Keratinocyte (primary cell): ENCODE results near the gene CHST15. TPM values are rescaled to one million over a fixed set of nuclear protein-coding genes. Genes with fewer than 3 reads are reported as not detected.

Source experiments
- DNase-seq: peaks from one replicate; pipeline ENCODE4 v3.0.0-alpha.2; 2011; ENCODE audit warnings: low read depth, missing footprints, low spot score
- FAIRE-seq: peaks from 2 replicates; lab custom pipeline; 2011; peaks lifted over from hg19 to GRCh38; lab: Jason Lieb, UNC
- H2AFZ ChIP-seq: 2 replicates; pipeline ENCODE4 v1.6.0; 2012; ENCODE audit warnings: low read length, control low read depth, inconsistent platforms; ENCODE audit not compliant: control insufficient read depth
- H3K27ac ChIP-seq: 2 replicates; pipeline ENCODE4 v1.5.1; 2011; ENCODE audit warnings: low read length; ENCODE audit not compliant: control insufficient read depth, insufficient read depth
- H3K27me3 ChIP-seq: 3 replicates; pipeline ENCODE4 v1.6.0; 2011; ENCODE audit warnings: low read length; ENCODE audit not compliant: control insufficient read depth, insufficient read depth; ENCODE audit errors: extremely low read depth
- H3K36me3 ChIP-seq, 2 experiments: 2 replicates in 1 of 2; 3 replicates in 1 of 2; pipeline ENCODE4 v1.5.1; 2011; ENCODE audit warnings: low read length in 2 of 2, mild to moderate bottlenecking in 1 of 2; ENCODE audit not compliant: control insufficient read depth in 2 of 2, insufficient read depth in 2 of 2; ENCODE audit errors: extremely low read depth in 1 of 2
- H3K4me1 ChIP-seq: 3 replicates; pipeline ENCODE4 v1.5.1; 2011; ENCODE audit warnings: low read length; ENCODE audit not compliant: control insufficient read depth, insufficient read depth; ENCODE audit errors: extremely low read depth
- H3K4me2 ChIP-seq: 3 replicates; pipeline ENCODE4 v1.6.0; 2011; ENCODE audit warnings: low read depth, low read length; ENCODE audit not compliant: control insufficient read depth, insufficient read depth; ENCODE audit errors: extremely low read depth
- H3K4me3 ChIP-seq, 3 experiments: fragments of 200-600 bp in 1 of 3; sonication (generic) in 1 of 3; 2 replicates in 2 of 3; 3 replicates in 1 of 3; pipeline ENCODE4 v1.5.1; 2011 to 2016; ENCODE audit warnings: low read length in 3 of 3, mild to moderate bottlenecking in 3 of 3, control low read depth in 2 of 3, inconsistent platforms in 1 of 3, low read depth in 1 of 3, mixed read lengths in 1 of 3, mixed run types in 1 of 3, moderate library complexity in 1 of 3; ENCODE audit not compliant: control insufficient read depth in 2 of 3, insufficient read depth in 2 of 3; ENCODE audit errors: extremely low read depth in 1 of 3
- H3K79me2 ChIP-seq: 2 replicates; pipeline ENCODE4 v1.6.0; 2012; ENCODE audit warnings: low read length; ENCODE audit not compliant: control insufficient read depth, insufficient read depth
- H3K9ac ChIP-seq: 3 replicates; pipeline ENCODE4 v1.6.0; 2011; ENCODE audit warnings: low read length; ENCODE audit not compliant: control insufficient read depth, insufficient read depth; ENCODE audit errors: extremely low read depth
- H3K9me1 ChIP-seq: 3 replicates; pipeline ENCODE4 v1.6.0; 2011; ENCODE audit warnings: low read length; ENCODE audit not compliant: control insufficient read depth, insufficient read depth; ENCODE audit errors: extremely low read depth
- H3K9me3 ChIP-seq: 2 replicates; pipeline ENCODE4 v1.5.1; 2012; ENCODE audit warnings: low read depth, low read length; ENCODE audit not compliant: control insufficient read depth
- H4K20me1 ChIP-seq: 3 replicates; pipeline ENCODE4 v1.6.0; 2011; ENCODE audit warnings: low read length; ENCODE audit not compliant: control insufficient read depth, insufficient read depth; ENCODE audit errors: extremely low read depth
- EZH2 ChIP-seq: IDR thresholded peaks from one replicate; pipeline ENCODE4 v1.6.1; 2012; ENCODE audit warnings: inconsistent platforms, mild to moderate bottlenecking, low read length, moderate library complexity
- dilution Hi-C: fragments of 300-500 bp; cut with MboI; formaldehyde crosslinking; loops from one replicate; pipeline ENCODE4 v1.7.0; 2020; ENCODE audit warnings: low sequenced_read_pairs; ENCODE audit not compliant: extremely low pct_ligation_motif_present
- polyA plus RNA-seq, 5 experiments: library from polyadenylated mRNA; depleted of rRNA in 3 of 5; stranded (reverse) in 3 of 5; stranded (forward) in 1 of 5; unstranded in 1 of 5; fragments of >200 nt; gene quantifications; 1 replicate in 1 of 5; 2 replicates in 3 of 5; 3 replicates in 1 of 5; pipeline versions ENCODE4 v1.2.1 to v1.2.3, GENCODE V29; 2011 to 2012; ENCODE audit warnings: missing spikeins in 2 of 5, low read depth in 1 of 5, low replicate concordance in 1 of 5
- TF ChIP-seq, protein P1 (sequence below), 3 experiments: IDR thresholded peaks in 1 of 3; conservative IDR thresholded peaks in 1 of 3; optimal IDR thresholded peaks in 1 of 3; 2 replicates in 2 of 3; 3 replicates in 1 of 3; pipeline versions ENCODE3 to v1.5.1; 2011; ENCODE audit warnings: low read length in 3 of 3, mild to moderate bottlenecking in 3 of 3, moderate library complexity in 2 of 3, control low read depth in 1 of 3, inconsistent platforms in 1 of 3; ENCODE audit not compliant: insufficient read depth in 2 of 3; ENCODE audit errors: extremely low read depth in 1 of 3

The CHST15 gene
- polyA plus RNA-seq, 1 donor (not counting 4 experiments of a cell fraction or from before 2014, with no cell fraction given): 24.5 TPM

GRCh38 chr10:124058346-124059003, 34.9 kb downstream of the CHST15 start:
- Histone ChIP-seq H3K36me3 (peaks cover 0 to 10% of the 10 kb centered on the region in 2 experiments), H3K4me2 (no peak overlapping the region), H3K4me3 (no peak overlapping the region), H3K9ac (no peak overlapping the region), H3K9me3 (no peaks in the 10 kb centered on the region), H3K79me2 (peaks cover 46% of the 10 kb centered on the region), H4K20me1 (peaks cover 4% of the 10 kb centered on the region), H3K27ac (no peak overlapping the region), H3K27me3 (no peaks in the 10 kb centered on the region), H3K9me1 (no peaks in the 10 kb centered on the region), H2AFZ (no peak overlapping the region), H3K4me1 (peaks cover 15% of the 10 kb centered on the region)
- FAIRE-seq (no peak), DNase-seq (no peak)
- TF ChIP-seq, protein P1, sequence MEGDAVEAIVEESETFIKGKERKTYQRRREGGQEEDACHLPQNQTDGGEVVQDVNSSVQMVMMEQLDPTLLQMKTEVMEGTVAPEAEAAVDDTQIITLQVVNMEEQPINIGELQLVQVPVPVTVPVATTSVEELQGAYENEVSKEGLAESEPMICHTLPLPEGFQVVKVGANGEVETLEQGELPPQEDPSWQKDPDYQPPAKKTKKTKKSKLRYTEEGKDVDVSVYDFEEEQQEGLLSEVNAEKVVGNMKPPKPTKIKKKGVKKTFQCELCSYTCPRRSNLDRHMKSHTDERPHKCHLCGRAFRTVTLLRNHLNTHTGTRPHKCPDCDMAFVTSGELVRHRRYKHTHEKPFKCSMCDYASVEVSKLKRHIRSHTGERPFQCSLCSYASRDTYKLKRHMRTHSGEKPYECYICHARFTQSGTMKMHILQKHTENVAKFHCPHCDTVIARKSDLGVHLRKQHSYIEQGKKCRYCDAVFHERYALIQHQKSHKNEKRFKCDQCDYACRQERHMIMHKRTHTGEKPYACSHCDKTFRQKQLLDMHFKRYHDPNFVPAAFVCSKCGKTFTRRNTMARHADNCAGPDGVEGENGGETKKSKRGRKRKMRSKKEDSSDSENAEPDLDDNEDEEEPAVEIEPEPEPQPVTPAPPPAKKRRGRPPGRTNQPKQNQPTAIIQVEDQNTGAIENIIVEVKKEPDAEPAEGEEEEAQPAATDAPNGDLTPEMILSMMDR (optimal IDR thresholded peaks at IDR 0.05 in 1 of 3, IDR thresholded peaks at IDR 0.05 in 1 of 3, conservative IDR thresholded peaks at IDR 0.05 in 1 of 3; ENCODE audit: extremely low read depth in 1 of 3, insufficient read depth in 2 of 3, low read length in 3 of 3): no peak
- TF ChIP-seq EZH2: no peak
- dilution Hi-C loops: no loop called here

DNA sequence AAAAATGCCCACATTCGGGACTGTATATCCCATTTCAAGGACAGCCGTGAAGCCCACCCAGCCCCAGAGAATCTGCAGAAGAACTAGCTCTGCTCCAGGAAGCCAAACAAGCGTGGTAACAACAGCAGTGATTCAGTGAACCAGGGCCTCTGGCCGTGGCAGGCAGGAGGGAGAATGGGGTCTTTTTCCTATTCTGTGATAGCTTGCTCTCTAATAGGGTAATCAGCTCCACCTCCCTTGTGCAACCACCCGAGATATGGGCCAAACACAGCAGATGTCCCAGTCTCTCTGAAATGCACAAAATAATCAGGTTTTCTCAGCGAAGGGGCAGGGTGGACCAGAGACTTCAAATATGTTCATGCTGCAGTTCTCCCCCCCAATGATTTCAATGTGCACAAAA, 35.8 kb downstream of the CHST15 start:
- H3K9me3 ChIP-seq: no peaks in the 10 kb centered on the region

More for the DNA sequence above, 35.8 kb downstream of the CHST15 start:
- Histone ChIP-seq H3K9me1 (no peaks in the 10 kb centered on the region), H3K27ac (no peak overlapping the region), H3K4me2 (no peak overlapping the region), H3K4me3 (no peak overlapping the region), H3K79me2 (peaks cover 51% of the 10 kb centered on the region), H3K9ac (no peak overlapping the region), H2AFZ (no peak overlapping the region), H3K4me1 (peaks cover 17% of the 10 kb centered on the region), H3K36me3 (peaks cover 0 to 8% of the 10 kb centered on the region in 2 experiments), H3K27me3 (no peaks in the 10 kb centered on the region), H4K20me1 (peaks cover 4% of the 10 kb centered on the region)
- FAIRE-seq (no peak), DNase-seq (no peak)
- dilution Hi-C loops: no loop called here
- TF ChIP-seq EZH2: no peak
- TF ChIP-seq, protein P1 (optimal IDR thresholded peaks at IDR 0.05 in 1 of 3, IDR thresholded peaks at IDR 0.05 in 1 of 3, conservative IDR thresholded peaks at IDR 0.05 in 1 of 3; ENCODE audit: extremely low read depth in 1 of 3, insufficient read depth in 2 of 3, low read length in 3 of 3): no peak
